HEK293 (cell line): ENCODE results near the gene SUMF1.

Source experiments
- ZEB2 ChIP-seq: fragments of 450-650 bp; formaldehyde crosslinking; IDR thresholded peaks from 2 replicates; pipeline ENCODE4 v1.5.1; 2016; ENCODE audit warnings: missing biosample characterization, missing genetic modification characterization
- ZNF211 ChIP-seq: fragments of 450-650 bp; formaldehyde crosslinking; IDR thresholded peaks from 2 replicates; pipeline ENCODE4 v1.5.1; 2016; ENCODE audit warnings: low read depth, missing biosample characterization, missing genetic modification characterization
- ZSCAN30 ChIP-seq: fragments of 450-650 bp; IDR thresholded peaks from 2 replicates; pipeline ENCODE4 v1.5.1; 2018; ENCODE audit warnings: missing biosample characterization, mild to moderate bottlenecking, missing genetic modification characterization, moderate library complexity
- TF ChIP-seq, protein P1 (sequence below): fragments of 450-650 bp; formaldehyde crosslinking; IDR thresholded peaks from 2 replicates; pipeline ENCODE4 v1.5.1; 2016; ENCODE audit warnings: missing biosample characterization, missing genetic modification characterization
- TF ChIP-seq, protein P2 (sequence below): fragments of 450-650 bp; formaldehyde crosslinking; IDR thresholded peaks from 2 replicates; pipeline ENCODE4 v1.5.1; 2016; ENCODE audit warnings: missing biosample characterization, missing genetic modification characterization, borderline replicate concordance
- TF ChIP-seq, protein P3 (sequence below): fragments of 450-650 bp; formaldehyde crosslinking; IDR thresholded peaks from 2 replicates; pipeline ENCODE4 v1.5.1; 2016; ENCODE audit warnings: missing biosample characterization, missing genetic modification characterization

DNA sequence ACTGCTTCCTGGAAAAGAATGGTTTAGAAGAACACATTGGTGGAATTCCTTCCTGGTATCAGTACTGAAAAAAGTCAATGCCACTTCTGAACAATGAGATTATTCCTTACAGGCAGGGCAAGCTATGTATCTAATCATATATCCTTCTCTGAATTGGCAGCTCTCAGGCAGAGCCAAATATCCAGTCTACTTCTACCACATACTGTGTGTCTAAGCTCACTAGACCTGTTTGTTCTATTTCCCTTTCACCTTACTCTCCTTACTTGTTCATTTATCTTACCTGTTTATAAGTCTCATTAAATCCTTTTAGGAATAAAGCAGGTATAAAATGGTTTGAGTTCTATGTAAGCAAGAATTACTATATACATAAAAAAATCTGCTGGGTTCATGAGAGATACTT is 155.6 kb downstream of the SUMF1 start:
- TF ChIP-seq, protein P1, sequence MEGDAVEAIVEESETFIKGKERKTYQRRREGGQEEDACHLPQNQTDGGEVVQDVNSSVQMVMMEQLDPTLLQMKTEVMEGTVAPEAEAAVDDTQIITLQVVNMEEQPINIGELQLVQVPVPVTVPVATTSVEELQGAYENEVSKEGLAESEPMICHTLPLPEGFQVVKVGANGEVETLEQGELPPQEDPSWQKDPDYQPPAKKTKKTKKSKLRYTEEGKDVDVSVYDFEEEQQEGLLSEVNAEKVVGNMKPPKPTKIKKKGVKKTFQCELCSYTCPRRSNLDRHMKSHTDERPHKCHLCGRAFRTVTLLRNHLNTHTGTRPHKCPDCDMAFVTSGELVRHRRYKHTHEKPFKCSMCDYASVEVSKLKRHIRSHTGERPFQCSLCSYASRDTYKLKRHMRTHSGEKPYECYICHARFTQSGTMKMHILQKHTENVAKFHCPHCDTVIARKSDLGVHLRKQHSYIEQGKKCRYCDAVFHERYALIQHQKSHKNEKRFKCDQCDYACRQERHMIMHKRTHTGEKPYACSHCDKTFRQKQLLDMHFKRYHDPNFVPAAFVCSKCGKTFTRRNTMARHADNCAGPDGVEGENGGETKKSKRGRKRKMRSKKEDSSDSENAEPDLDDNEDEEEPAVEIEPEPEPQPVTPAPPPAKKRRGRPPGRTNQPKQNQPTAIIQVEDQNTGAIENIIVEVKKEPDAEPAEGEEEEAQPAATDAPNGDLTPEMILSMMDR (tag by site-specific recombination) = no peak
- TF ChIP-seq ZEB2 (tag by site-specific recombination) = no peak
- no peak for TF ChIP-seq ZNF211 (tag by site-specific recombination)
- TF ChIP-seq, protein P2, sequence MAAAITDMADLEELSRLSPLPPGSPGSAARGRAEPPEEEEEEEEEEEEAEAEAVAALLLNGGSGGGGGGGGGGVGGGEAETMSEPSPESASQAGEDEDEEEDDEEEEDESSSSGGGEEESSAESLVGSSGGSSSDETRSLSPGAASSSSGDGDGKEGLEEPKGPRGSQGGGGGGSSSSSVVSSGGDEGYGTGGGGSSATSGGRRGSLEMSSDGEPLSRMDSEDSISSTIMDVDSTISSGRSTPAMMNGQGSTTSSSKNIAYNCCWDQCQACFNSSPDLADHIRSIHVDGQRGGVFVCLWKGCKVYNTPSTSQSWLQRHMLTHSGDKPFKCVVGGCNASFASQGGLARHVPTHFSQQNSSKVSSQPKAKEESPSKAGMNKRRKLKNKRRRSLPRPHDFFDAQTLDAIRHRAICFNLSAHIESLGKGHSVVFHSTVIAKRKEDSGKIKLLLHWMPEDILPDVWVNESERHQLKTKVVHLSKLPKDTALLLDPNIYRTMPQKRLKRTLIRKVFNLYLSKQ (tag by site-specific recombination) = no peak
- TF ChIP-seq ZSCAN30 (tag by site-specific recombination) = no peak
- TF ChIP-seq, protein P3, sequence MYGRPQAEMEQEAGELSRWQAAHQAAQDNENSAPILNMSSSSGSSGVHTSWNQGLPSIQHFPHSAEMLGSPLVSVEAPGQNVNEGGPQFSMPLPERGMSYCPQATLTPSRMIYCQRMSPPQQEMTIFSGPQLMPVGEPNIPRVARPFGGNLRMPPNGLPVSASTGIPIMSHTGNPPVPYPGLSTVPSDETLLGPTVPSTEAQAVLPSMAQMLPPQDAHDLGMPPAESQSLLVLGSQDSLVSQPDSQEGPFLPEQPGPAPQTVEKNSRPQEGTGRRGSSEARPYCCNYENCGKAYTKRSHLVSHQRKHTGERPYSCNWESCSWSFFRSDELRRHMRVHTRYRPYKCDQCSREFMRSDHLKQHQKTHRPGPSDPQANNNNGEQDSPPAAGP (tag by site-specific recombination) = no peak
